Fibroblast of peridontal ligament (primary cell): ENCODE results near the gene GAS2L3.
"Not testable (repeated sequence)": the region's sequence is repeated elsewhere in the genome, so short reads cannot be mapped to it uniquely, and the experiment has no call there.

Source experiments
- DNase-seq: peaks from one replicate; pipeline ENCODE4 v3.0.0-alpha.2; 2010; ENCODE audit errors: extremely low read depth

The GAS2L3 gene

GRCh38 chr12:100573292-100574186 lies at the start of gene GAS2L3:
GAS2L3 (plus strand) TSS chr12:100573684; CDS start chr12:100594905, 21,221 bp downstream.
- peak; percentile 70 for DNase-seq

GRCh38 chr12:100528034-100528433 lies 45.5 kb upstream of the GAS2L3 start:
- no peak for DNase-seq

GRCh38 chr12:100528471-100529127 lies 44.9 kb upstream of the GAS2L3 start:
- DNase-seq: no peak

GRCh38 chr12:100529756-100530350 lies 43.6 kb upstream of the GAS2L3 start:
- DNase-seq: no peak

- DNase-seq: no peak
These were observed 40.1 kb upstream of the GAS2L3 start for GRCh38 chr12:100533376-100533775.

GRCh38 chr12:100534625-100535227 lies 38.8 kb upstream of the GAS2L3 start:
- no peak for DNase-seq

- DNase-seq: peak; percentile 23
These were observed 34.3 kb upstream of the GAS2L3 start for GRCh38 chr12:100539202-100539601.

- no peak for DNase-seq
These were observed 29.3 kb upstream of the GAS2L3 start for GRCh38 chr12:100544165-100544564.

- DNase-seq: peak; percentile 28
These were observed 28.4 kb upstream of the GAS2L3 start for GRCh38 chr12:100545092-100545491.

- DNase-seq: peak; percentile 23
These were observed 19.5 kb upstream of the GAS2L3 start for GRCh38 chr12:100553936-100554335.

- DNase-seq: peak; percentile 94
These were observed 18.8 kb upstream of the GAS2L3 start for GRCh38 chr12:100554608-100555077.

GRCh38 chr12:100555722-100556121 lies 17.8 kb upstream of the GAS2L3 start:
- peak; percentile 76 for DNase-seq

- DNase-seq: no peak
These were observed 16.1 kb upstream of the GAS2L3 start for GRCh38 chr12:100557357-100557756.

- not testable (repeated sequence) for DNase-seq
These were observed 14.2 kb upstream of the GAS2L3 start for GRCh38 chr12:100559261-100559660.

- DNase-seq: peak; percentile 29
These were observed 9.4 kb upstream of the GAS2L3 start for GRCh38 chr12:100564090-100564489.

GRCh38 chr12:100564905-100565467 lies 8.5 kb upstream of the GAS2L3 start:
- no peak for DNase-seq

GRCh38 chr12:100565987-100566545 lies 7.4 kb upstream of the GAS2L3 start:
- no peak for DNase-seq

- peak; percentile 31 for DNase-seq
These were observed 6.4 kb upstream of the GAS2L3 start for GRCh38 chr12:100566887-100567637.

GRCh38 chr12:100567945-100568344 lies 5.5 kb upstream of the GAS2L3 start:
- no peak for DNase-seq

GRCh38 chr12:100572184-100572583 lies 1.3 kb upstream of the GAS2L3 start:
- DNase-seq: no peak
